Measurements from ENCODE around the gene CYB5D1.
"Not testable (repeated sequence)": the region's sequence is repeated elsewhere in the genome, so short reads cannot be mapped to it uniquely, and the experiment has no call there.

Gene CYB5D1

GRCh38 chr17:7856011-7856810, 1.6 kb upstream of the CYB5D1 start:
- DNase-seq (ENCODE audit: low read depth in 2 of 2, low spot score in 1 of 2) = no peak

GRCh38 chr17:7856811-7857712, 741 bp upstream of the CYB5D1 start, which contains the start of gene NAA38:
TSS of gene NAA38 (minus strand) at chr17:7857559. CDS start at chr17:7857463, 96 bp downstream.
- DNase-seq (ENCODE audit: low read depth in 2 of 2, low spot score in 1 of 2) = peak; percentile 85 to 88

GRCh38 chr17:7858522-7858810, 663 bp downstream of the CYB5D1 start:
- DNase-seq (ENCODE audit: low read depth in 2 of 2, low spot score in 1 of 2) = no peak

GRCh38 chr17:7859028-7859427, 1.2 kb downstream of the CYB5D1 start:
- no peak for DNase-seq (ENCODE audit: low read depth in 2 of 2, low spot score in 1 of 2)

- DNase-seq (ENCODE audit: low read depth in 2 of 2, low spot score in 1 of 2) = no peak
These were observed 5.1 kb downstream of the CYB5D1 start for GRCh38 chr17:7862692-7863437.

GRCh38 chr17:7864384-7864783, 6.6 kb downstream of the CYB5D1 start:
- not testable (repeated sequence) for DNase-seq (ENCODE audit: low read depth in 2 of 2, low spot score in 1 of 2)

GRCh38 chr17:7864995-7865650, 7.3 kb downstream of the CYB5D1 start:
- DNase-seq (ENCODE audit: low read depth in 2 of 2, low spot score in 1 of 2) = no peak

- no peak for DNase-seq (ENCODE audit: low read depth in 2 of 2, low spot score in 1 of 2)
These were observed 10.1 kb downstream of the CYB5D1 start for GRCh38 chr17:7867881-7868329.

- no peak for DNase-seq (ENCODE audit: low read depth in 2 of 2, low spot score in 1 of 2)
These were observed 15.2 kb downstream of the CYB5D1 start for GRCh38 chr17:7873051-7873450.

- no peak for DNase-seq (ENCODE audit: low read depth in 2 of 2, low spot score in 1 of 2)
These were observed 18.1 kb downstream of the CYB5D1 start for GRCh38 chr17:7875804-7876370.

- DNase-seq (ENCODE audit: low read depth in 2 of 2, low spot score in 1 of 2) = no peak
These were observed 20.4 kb downstream of the CYB5D1 start for GRCh38 chr17:7878234-7878633.

- no peak for DNase-seq (ENCODE audit: low read depth in 2 of 2, low spot score in 1 of 2)
These were observed 22.5 kb downstream of the CYB5D1 start for GRCh38 chr17:7880076-7880868.

- no peak for DNase-seq (ENCODE audit: low read depth in 2 of 2, low spot score in 1 of 2)
These were observed 23.7 kb downstream of the CYB5D1 start for GRCh38 chr17:7881276-7882054.

GRCh38 chr17:7882068-7882467, 24.3 kb downstream of the CYB5D1 start:
- no peak for DNase-seq (ENCODE audit: low read depth in 2 of 2, low spot score in 1 of 2)

- DNase-seq (ENCODE audit: low read depth in 2 of 2, low spot score in 1 of 2) = no peak
These were observed 24.8 kb downstream of the CYB5D1 start for GRCh38 chr17:7882629-7883028.

- DNase-seq (ENCODE audit: low read depth in 2 of 2, low spot score in 1 of 2) = peak in 1 of 2 donors; percentile 21
These were observed 26.1 kb downstream of the CYB5D1 start for GRCh38 chr17:7883781-7884386.

GRCh38 chr17:7884581-7885366, 27.0 kb downstream of the CYB5D1 start:
- peak; percentile 17 to 32 for DNase-seq (ENCODE audit: low read depth in 2 of 2, low spot score in 1 of 2)
